Activated T-cell treated with anti-CD3 and anti-CD28 coated beads, Interleukin-2, amount 50 U/mL, for 72 hours (primary cell): Measurements from ENCODE around the gene SPDYE1. TPM values are rescaled to one million over a fixed set of nuclear protein-coding genes. Genes with fewer than 3 reads are reported as not detected.

ENCODE experiments used
- ATAC-seq, 2 donors: fragments of 150-1000 bp; cut with Tn5 transposase; replicated peaks in 1 of 2; 2 replicates each; pipeline ENCODE4 v1.10.0; 2021; ENCODE audit warnings: moderate library complexity in 2 of 2, mild to moderate bottlenecking in 1 of 2
- DNase-seq, 2 donors: peaks; one replicate each; pipeline ENCODE4 v3.0.0; 2021 to 2022; ENCODE audit warnings: mixed read lengths in 1 of 2
- H3K27ac Mint-ChIP-seq: one replicate; pipeline ENCODE4 v1.8.0; 2022; ENCODE audit warnings: mild to moderate bottlenecking, moderate library complexity, mixed read lengths
- H3K27me3 Mint-ChIP-seq: one replicate; pipeline ENCODE4 v1.8.0; 2022; ENCODE audit warnings: low read depth, mixed read lengths
- H3K36me3 Mint-ChIP-seq, 2 donors: one replicate each; pipeline ENCODE4 v1.8.0; 2022; ENCODE audit warnings: mixed read lengths in 2 of 2, mild to moderate bottlenecking in 1 of 2; ENCODE audit not compliant: insufficient read depth in 2 of 2
- H3K4me1 Mint-ChIP-seq: one replicate; pipeline ENCODE4 v1.8.0; 2022; ENCODE audit warnings: low read depth, mixed read lengths
- H3K4me3 Mint-ChIP-seq, 2 donors: one replicate each; pipeline ENCODE4 v1.8.0; 2022; ENCODE audit warnings: mild to moderate bottlenecking in 2 of 2, mixed read lengths in 2 of 2, moderate library complexity in 2 of 2
- H3K9me3 Mint-ChIP-seq, 2 donors: one replicate each; pipeline ENCODE4 v1.8.0; 2022; ENCODE audit warnings: mixed read lengths in 2 of 2
- total RNA-seq, 2 donors: library from RNA; stranded (reverse); gene quantifications; one replicate each; pipeline ENCODE4 v1.2.3, GENCODE V29; 2022

The SPDYE1 gene
- total RNA-seq, 2 donors from 2014 or later: not detected

- Mint-ChIP-seq H3K27ac (no peak overlapping the region), H3K4me1 (peaks cover 34% of the 10 kb centered on the region), H3K9me3 (no peaks in the 10 kb centered on the region), H3K27me3 (no peaks in the 10 kb centered on the region), H3K4me3 (peak overlapping the region; percentile 34 to 50), H3K36me3 (peaks cover 10 to 11% of the 10 kb centered on the region in 2 donors)
- no peak for ATAC-seq
- no peak for DNase-seq
These were observed 44.5 kb downstream of the SPDYE1 start for GRCh38 chr7:44042221-44042620.

GRCh38 chr7:44043902-44044301, 46.2 kb downstream of the SPDYE1 start:
- ATAC-seq (no peak), DNase-seq (no peak)
- Mint-ChIP-seq H3K9me3 (no peaks in the 10 kb centered on the region), H3K27ac (peak overlapping the region; percentile 80), H3K27me3 (no peaks in the 10 kb centered on the region), H3K4me3 (peak overlapping the region; percentile 81 to 82), H3K36me3 (peaks cover 12 to 17% of the 10 kb centered on the region in 2 donors), H3K4me1 (peaks cover 48% of the 10 kb centered on the region)

- Mint-ChIP-seq H3K9me3 (no peaks in the 10 kb centered on the region), H3K27me3 (no peaks in the 10 kb centered on the region), H3K4me3 (peak within 1 kb of the TSS; percentile 81 to 82), H3K4me1 (peaks cover 55% of the 10 kb centered on the region), H3K27ac (peak within 1 kb of the TSS; percentile 87), H3K36me3 (peaks cover 12 to 18% of the 10 kb centered on the region in 2 donors)
- ATAC-seq (peak; percentile 78), DNase-seq (peak; percentile 94 to 97)
These were observed 46.9 kb downstream of the SPDYE1 start, which contains the start of gene DBNL for GRCh38 chr7:44044315-44045225. DBNL (plus strand) TSS chr7:44044702; CDS start chr7:44044738, 36 bp downstream.

- Mint-ChIP-seq H3K4me1 (peaks cover 63% of the 10 kb centered on the region), H3K27ac (peak overlapping the region; percentile 87), H3K36me3 (peaks cover 12 to 22% of the 10 kb centered on the region in 2 donors), H3K9me3 (no peaks in the 10 kb centered on the region), H3K4me3 (peak overlapping the region; percentile 81 to 82), H3K27me3 (no peaks in the 10 kb centered on the region)
- DNase-seq (no peak), ATAC-seq (no peak)
These were observed 47.7 kb downstream of the SPDYE1 start for GRCh38 chr7:44045226-44046014.

GRCh38 chr7:44046321-44047061, 48.8 kb downstream of the SPDYE1 start:
- DNase-seq: peak; percentile 28 to 37
- Mint-ChIP-seq H3K36me3 (peaks cover 12 to 23% of the 10 kb centered on the region in 2 donors), H3K4me3 (peak overlapping the region; percentile 81 to 82), H3K9me3 (no peaks in the 10 kb centered on the region), H3K27me3 (no peaks in the 10 kb centered on the region), H3K4me1 (peaks cover 69% of the 10 kb centered on the region), H3K27ac (peak overlapping the region; percentile 87)
- peak; percentile 54 to 75 for ATAC-seq

- no peaks in the 10 kb centered on the region for H3K27me3 Mint-ChIP-seq
- peaks cover 14 to 24% of the 10 kb centered on the region in 2 donors for H3K36me3 Mint-ChIP-seq
- DNase-seq: no peak
- H3K9me3 Mint-ChIP-seq: no peaks in the 10 kb centered on the region
- ATAC-seq: no peak
- H3K4me3 Mint-ChIP-seq: peak overlapping the region; percentile 7 to 20
- H3K4me1 Mint-ChIP-seq: peaks cover 78% of the 10 kb centered on the region
- peak overlapping the region; percentile 87 for H3K27ac Mint-ChIP-seq
These were observed 50.5 kb downstream of the SPDYE1 start for GRCh38 chr7:44048031-44048795.

- Mint-ChIP-seq H3K9me3 (no peaks in the 10 kb centered on the region), H3K27me3 (no peaks in the 10 kb centered on the region), H3K4me3 (no peak overlapping the region), H3K36me3 (peaks cover 14 to 28% of the 10 kb centered on the region in 2 donors), H3K27ac (peak overlapping the region; percentile 20), H3K4me1 (peaks cover 68% of the 10 kb centered on the region)
- DNase-seq (no peak), ATAC-seq (no peak)
These were observed 52.6 kb downstream of the SPDYE1 start for GRCh38 chr7:44050121-44050914.

- peaks cover 15 to 34% of the 10 kb centered on the region in 2 donors for H3K36me3 Mint-ChIP-seq
These were observed 53.3 kb downstream of the SPDYE1 start for GRCh38 chr7:44050915-44051560.

GRCh38 chr7:44051611-44052220, 54.0 kb downstream of the SPDYE1 start:
- peak in 1 of 2 donors; percentile 21 for ATAC-seq
- Mint-ChIP-seq H3K4me3 (no peak overlapping the region), H3K27ac (peak overlapping the region; percentile 69), H3K27me3 (no peaks in the 10 kb centered on the region), H3K4me1 (peaks cover 54% of the 10 kb centered on the region), H3K36me3 (peaks cover 10 to 30% of the 10 kb centered on the region in 2 donors), H3K9me3 (no peaks in the 10 kb centered on the region)
- no peak for DNase-seq

More at GRCh38 chr7:44050915-44051560, 53.3 kb downstream of the SPDYE1 start:
- no peaks in the 10 kb centered on the region for H3K27me3 Mint-ChIP-seq
- no peak for DNase-seq
- H3K27ac Mint-ChIP-seq: peak overlapping the region; percentile 27
- ATAC-seq: no peak
- peaks cover 61% of the 10 kb centered on the region for H3K4me1 Mint-ChIP-seq
- no peak overlapping the region for H3K4me3 Mint-ChIP-seq
- no peaks in the 10 kb centered on the region for H3K9me3 Mint-ChIP-seq

- ATAC-seq (no peak), DNase-seq (no peak)
- Mint-ChIP-seq H3K4me3 (no peak overlapping the region), H3K27me3 (no peaks in the 10 kb centered on the region), H3K4me1 (peaks cover 45% of the 10 kb centered on the region), H3K9me3 (no peaks in the 10 kb centered on the region), H3K36me3 (peaks cover 8 to 27% of the 10 kb centered on the region in 2 donors), H3K27ac (no peak overlapping the region)
These were observed 55.2 kb downstream of the SPDYE1 start for GRCh38 chr7:44052771-44053365.
